GM19193 (cell line): ENCODE results near the gene TOMM5.

Source experiments
- POLR2A ChIP-seq: IDR thresholded peaks from 4 replicates; pipeline ENCODE4 v1.6.1; 2011; ENCODE audit not compliant: insufficient read depth, insufficient read length; ENCODE audit errors: extremely low read depth

TOMM5 gene

DNA sequence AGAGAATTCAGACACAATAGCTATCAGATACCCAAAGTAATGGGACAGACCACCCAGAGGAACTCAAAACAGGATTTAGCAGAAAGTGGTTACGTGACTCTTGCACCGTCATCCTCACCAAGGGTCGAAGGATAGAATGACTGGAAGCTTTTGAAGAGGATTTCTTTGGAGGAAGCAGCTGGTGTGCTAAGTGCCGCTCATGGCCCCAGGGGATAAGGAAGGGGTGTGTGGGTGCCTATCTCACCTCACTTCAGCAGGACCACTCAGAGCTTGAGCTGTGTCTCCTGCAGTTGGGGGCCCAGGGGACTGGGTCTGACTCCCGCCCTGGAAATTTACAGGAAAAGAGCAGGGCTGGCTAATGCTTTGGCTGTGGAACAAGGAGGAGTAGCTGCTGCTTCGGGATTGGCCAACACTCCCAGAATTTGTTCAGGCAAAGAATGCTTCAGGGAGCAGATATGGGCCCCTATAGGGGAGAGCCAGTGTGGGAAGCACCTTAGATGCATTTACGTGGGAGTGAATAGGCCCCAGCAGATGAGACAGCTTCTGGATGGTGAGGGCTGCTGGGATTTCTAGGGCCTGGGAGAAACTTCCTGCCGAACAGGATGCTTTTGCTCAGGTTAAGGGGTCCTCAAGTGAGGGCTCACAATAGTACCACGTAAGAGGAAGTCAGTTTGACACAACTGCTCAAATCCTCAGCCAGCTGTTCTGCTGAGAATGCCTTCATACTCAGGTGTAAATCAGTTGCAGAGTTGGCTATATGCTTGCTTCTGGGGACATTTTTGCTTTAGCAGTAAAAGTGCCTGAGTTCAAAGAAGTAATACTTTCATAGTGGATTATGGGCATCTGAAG lies 29.1 kb upstream of the TOMM5 start:
- TF ChIP-seq POLR2A = no peak

DNA sequence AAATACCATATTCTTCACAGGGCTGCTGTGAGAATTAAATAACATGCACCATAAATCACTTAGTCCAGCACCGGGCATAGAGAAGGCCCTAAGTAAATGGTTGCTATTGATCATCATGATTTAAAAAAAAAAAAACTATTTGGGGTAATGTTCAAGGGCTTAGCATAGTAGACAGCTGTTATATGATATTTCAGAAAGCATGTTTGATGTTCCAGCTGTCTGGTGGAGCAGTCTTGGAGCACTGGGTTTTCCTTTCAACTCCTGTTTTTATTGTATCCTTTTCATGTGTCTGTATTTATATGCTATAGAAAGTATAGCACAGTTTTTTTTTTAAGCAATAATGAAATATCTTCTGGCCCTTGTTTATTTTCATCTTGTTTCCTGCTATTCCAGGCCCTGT lies 28.0 kb upstream of the TOMM5 start:
- TF ChIP-seq POLR2A = no peak

DNA sequence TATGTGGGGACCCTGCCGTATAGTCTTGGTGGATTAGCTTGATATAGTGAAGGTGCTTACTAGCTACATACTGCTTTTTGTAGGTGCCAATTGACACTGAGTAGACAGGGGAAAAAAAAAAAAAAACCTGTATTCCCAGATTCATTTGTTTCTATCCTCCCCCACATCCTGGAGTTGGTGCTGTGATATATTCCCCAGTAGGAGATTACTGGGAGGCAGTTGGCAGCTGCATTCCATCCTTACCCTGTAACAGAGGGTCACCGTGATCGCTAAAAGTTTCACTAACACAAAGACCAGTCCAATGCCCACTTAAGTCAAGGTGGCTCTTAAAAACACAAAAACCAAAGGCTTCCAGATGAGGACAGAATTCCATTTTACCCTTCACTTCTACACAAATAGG lies 27.4 kb upstream of the TOMM5 start:
- TF ChIP-seq POLR2A = no peak

DNA sequence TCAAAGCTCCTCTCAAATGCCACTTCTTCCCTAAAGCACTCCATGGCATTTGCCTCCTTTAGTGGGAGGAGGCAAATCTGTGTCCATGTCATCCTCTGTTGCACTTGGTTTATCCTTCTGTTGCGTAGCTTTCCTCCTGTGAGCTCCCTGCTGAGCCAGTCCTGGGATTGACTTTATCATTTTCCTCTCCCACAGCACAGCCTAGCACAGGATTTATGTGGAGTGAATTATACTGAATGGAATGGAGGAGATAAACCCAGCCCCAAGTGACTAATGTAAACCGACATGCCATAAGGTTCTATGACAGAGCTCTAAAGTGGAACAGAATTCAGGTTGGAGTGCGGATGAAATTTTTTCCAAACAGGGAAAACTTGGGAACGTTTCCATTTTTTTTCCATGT lies 26.4 kb upstream of the TOMM5 start:
- TF ChIP-seq POLR2A = no peak

DNA sequence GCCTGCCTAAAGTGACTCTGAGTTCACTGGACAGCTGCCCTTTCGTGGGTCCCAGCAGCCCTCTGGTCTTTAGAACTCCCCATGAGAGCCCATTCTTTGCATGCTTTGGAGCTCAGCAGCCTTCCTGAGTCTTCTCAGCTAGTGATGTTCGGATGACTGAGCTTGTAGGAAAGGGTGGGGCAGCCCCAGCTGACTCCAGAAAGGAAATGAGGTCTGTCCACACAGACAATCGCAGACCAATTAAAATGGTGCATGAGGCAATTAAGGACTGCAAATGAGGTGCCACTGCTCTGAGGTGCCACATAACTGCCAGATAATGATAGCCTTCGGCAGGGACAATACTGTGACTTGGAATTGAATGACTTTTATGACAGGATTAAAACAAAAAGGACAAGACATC lies 25.4 kb upstream of the TOMM5 start:
- no peak for TF ChIP-seq POLR2A

DNA sequence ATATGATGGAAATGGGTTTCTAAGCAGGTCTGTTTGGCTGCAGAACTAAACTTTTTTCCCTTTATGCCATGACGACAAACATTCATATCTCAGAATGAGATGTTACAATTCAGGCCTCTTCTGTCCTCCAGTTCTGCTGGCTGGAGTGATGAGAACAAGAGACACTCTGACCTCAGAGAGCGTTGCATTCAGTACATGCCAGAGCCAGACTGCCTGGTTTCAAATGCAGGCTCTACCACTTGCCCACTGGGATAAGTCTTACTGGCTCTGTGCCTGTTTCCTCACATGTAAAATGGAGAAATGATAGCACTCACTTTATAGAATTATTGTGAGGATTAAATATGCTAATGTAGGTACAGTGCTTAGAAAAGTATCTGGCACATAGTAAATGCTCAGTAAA lies 24.8 kb upstream of the TOMM5 start:
- TF ChIP-seq POLR2A = no peak

DNA sequence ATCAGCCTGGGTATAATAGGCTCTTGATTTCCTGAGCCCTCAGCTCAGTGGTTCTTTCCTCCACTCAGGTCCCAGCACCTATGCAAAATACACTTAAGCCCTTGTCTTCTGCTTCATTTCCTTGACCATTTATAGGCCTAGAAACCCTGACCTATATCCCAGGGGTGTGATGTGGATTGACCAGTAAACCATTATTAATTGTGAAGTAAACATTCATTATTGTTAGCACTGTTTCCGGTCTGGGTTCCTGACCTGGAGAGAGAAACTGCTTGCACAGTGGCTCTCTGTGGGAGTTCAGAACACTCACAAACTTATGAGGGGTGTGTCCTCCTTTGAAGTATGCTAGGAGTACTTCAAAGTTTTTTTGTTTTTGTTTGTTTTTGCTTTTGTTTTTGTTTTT lies 19.6 kb upstream of the TOMM5 start:
- no peak for TF ChIP-seq POLR2A

DNA sequence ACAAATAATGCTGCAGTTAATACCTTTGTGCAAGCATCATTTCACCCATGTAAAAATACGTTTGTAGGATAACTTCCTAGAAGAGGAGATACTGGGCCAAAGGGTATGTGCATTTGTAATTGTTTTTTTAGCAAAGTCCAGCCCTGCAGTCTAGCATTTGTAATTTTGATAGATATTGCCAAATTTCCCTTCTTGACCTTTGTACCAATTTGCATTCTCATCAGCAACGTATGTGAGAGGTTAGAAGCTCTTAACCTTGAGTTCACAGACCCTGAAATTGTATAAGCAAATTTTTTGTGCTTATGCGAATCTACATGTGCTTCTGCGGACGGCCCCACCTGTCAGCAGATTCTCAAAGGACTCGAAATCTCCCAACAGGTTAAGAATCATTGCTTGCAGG lies 18.6 kb upstream of the TOMM5 start:
- TF ChIP-seq POLR2A = no peak

DNA sequence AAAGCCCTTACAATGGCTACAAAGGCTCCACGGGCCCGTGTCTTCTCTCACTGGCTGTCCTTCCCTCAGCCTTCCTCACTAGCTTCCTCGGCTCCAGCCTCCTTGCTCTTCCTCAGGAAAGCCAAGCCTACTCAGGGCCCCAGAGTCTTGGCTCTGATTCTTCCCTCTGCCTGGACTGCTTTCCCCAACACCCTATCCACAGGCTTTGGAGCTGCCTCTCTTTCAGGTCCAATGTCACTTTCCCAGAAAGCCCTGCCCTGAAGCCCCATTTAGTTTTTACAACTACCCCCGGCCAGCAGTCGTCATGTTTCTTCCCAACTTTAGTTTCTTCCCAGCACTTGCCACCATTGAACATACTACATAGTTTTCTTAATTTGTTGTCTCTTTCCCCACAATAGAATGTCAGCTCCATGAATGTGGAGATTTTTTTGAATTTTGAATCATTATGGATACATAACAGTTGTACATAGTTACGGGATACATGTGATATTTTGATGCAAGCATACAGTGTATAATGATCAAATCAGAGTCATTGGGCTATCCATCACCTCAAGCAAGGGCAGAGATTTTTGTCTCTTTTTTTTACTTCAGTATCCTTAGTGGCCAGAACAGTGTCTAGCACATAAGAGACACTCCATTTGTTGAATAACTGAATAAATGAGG lies 17.5 kb upstream of the TOMM5 start:
- TF ChIP-seq POLR2A = no peak

DNA sequence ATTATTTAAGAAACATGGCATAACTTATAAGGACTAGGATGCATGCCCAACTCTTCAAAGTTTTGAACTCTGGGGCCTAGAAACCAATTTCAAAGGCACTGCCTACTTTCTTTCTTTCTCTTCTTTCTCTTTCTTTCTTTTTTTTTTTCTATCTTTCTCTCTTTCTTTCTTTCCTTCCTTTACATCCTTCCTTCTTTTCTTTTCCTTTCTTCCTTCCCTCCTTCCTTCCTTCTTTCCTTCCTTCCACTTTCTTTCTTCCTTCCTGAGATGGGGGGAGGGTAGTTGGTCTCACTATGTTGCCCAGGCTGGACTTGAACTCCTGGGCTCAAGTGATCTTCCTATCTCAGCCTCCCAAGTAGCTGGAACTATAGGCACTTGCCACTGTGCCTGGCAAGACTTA lies 15.9 kb upstream of the TOMM5 start:
- TF ChIP-seq POLR2A = no peak

DNA sequence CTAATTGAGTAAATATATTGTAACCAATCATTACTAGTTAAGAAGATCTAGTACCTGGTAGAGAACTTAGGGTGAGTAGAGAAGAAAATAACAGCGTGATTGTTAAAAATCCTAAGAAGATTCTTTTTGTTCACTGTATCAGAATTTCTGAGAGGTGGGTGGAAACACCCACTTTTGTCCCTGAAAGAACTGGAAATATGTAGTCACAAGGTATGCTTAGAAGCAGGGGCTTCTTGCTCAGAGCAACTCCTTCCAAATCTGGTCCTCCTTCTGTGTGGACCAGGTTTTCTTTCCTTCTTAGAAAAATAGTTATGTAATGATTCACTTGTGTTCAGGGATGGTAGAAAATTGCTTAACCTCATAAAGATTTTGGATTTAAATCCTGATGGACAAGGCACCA lies 11.9 kb upstream of the TOMM5 start:
- no peak for TF ChIP-seq POLR2A

DNA sequence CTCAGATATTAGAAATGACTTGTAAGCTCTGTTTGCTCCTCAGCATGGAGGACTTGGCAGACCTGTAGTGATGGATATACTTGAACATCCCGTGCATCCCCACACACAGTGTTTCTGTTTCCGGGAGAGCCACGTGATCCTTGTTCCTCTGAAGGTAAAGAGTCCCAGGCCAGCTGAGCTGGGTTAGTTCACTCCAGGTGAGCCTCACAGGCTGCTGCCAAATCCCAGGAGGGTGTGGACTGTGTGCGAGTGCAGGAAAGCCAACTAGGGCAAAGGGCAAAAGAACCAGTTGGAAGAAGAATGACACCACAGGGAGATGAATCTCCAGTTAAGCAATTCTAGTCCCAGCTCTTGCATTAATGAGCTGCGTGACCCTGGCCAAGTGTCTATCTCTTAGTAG lies 10.4 kb upstream of the TOMM5 start:
- no peak for TF ChIP-seq POLR2A

DNA sequence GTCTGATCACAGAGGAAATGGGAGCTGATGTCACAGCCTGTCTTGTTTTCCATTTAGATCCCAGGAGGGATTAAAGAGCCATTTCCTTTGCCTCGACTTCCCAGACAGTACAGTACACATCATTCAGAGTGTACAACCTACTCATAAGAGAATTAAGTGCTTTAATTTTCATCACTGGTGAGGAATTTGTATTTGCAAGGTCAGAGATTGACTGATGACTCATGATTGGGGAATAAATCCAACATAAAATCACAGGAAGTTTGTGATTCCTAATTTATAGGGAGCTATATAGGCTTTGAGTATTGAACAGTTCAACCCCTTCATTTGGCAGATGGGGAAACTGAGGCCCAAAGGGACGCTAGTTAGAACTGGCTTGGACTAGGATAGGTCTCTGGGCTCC lies 4.1 kb upstream of the TOMM5 start:
- TF ChIP-seq POLR2A = no peak

DNA sequence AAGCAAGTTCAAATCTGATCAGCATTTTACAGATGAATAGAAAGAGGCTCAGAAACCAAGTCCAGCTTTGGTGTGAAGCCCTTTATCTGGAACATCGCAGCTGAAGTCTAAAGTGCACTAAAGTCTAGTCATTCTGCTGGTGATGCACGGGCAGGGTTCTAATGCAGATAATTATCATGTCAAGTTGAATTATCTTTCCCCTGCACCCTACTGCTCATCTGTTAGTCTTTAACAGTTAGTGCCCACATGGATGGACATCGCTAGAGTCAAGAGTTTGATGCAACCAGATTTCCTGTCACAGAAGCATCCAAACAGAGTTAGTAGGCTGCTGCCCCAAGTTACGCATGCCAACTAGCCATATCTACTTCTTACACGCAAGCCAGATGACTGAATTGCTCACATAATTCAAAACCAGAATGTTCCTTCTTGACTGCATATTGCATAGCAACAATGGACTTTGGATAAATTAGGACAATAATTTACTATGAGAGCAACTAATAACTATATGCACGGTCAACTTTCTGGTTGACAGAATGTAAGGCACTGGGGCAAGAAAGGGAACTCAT lies 1.6 kb upstream of the TOMM5 start:
- TF ChIP-seq POLR2A = no peak

DNA sequence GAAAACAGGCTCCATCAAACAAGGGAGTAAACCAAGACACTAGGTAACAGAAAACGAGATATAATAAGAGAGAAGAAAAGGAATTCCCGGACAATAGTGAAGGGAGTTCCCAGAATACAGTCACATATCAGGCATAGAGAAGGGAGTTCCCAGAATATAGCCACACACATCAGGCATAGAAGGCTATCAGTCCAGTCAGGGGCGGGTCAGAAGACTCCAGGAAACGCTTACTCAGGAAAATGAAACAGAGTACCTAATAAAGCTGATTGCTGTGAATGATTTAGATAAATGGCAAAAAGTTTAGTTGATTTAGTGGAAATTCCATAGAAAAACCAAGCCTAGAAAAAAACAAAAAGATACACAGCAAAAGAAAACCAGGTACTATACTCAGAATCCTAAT lies 4.9 kb downstream of the TOMM5 start:
- no peak for TF ChIP-seq POLR2A

DNA sequence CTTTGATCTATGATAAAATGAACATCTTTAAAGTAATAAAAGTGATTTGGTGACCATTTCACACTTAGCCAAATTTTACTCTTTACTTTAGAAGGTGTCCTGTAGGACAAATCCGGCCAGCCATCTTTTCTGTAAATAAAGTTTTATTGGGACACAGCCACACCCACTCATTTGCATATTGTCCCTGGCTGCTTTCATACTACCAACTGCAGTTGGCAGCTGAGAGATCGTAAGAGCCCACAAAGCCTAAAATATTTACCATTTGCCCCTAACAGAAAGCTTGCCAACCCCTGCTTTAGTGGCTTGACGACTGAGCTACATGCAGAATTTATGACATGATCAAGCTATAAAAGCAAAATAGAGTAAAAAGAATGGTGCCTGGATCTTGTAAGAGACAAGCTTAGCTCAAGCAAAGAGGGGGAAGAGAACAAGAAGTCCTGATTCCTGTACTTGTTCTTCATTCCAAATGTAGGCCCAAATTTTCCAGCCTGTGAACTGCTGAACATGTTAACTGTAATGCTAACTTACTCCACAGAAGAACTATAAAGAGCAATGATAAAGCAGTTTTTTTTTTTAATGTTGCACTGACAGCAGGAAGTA lies 8.8 kb downstream of the TOMM5 start:
- no peak for TF ChIP-seq POLR2A
